ES-I3 (cell line): ENCODE data around the gene CRISP2.

Experiments
- H3K36me3 ChIP-seq: 2 replicates; pipeline ENCODE4 v1.6.1; 2013; ENCODE audit warnings: mild to moderate bottlenecking, low read length, control low read depth, moderate library complexity; ENCODE audit not compliant: insufficient read depth
- H3K4me1 ChIP-seq: 2 replicates; pipeline ENCODE4 v1.6.1; 2013; ENCODE audit warnings: mild to moderate bottlenecking, control low read depth, low read length; ENCODE audit not compliant: insufficient read depth
- H3K9ac ChIP-seq: 2 replicates; pipeline ENCODE4 v1.6.1; 2013; ENCODE audit warnings: low read depth, mild to moderate bottlenecking, low read length, moderate library complexity
- H3K9me3 ChIP-seq: 2 replicates; pipeline ENCODE4 v1.6.1; 2013; ENCODE audit warnings: mild to moderate bottlenecking, low read length, moderate library complexity; ENCODE audit not compliant: control insufficient read depth, insufficient read depth

Gene CRISP2

DNA sequence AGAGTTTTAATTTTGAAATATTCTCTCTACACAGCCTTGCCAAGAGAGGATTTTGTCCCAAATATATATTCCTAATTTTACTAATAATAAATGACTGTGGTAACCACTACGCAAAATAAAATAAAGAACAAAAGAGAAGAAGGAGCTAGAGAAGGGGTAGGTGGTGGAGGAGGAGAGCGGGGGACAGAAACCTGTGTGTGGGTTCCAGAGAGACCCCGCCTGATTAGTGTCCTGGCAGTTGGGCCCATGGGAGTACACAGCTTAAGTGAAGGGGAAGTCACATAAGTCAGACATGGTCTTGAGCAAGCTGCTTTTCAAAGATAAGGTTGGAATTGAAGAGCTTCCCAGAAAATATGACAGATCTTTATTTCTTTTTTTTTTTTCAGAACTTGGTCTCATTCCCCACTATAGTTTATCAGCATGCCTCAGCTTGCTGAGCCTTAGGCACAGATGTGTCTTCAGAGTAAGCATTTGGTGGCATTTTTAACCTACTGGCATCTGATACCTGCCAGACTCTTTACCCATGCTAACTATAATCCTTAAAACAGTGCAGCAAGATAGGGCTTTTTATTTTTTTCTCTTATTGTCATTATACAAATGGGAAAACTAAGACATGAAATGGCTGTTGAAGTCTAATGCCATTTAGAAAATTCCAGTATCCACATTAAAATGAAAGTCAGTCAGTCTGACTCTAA, 67.1 kb downstream of the CRISP2 start:
- Histone ChIP-seq H3K9ac (no peak overlapping the region), H3K9me3 (no peaks in the 10 kb centered on the region), H3K36me3 (no peaks in the 10 kb centered on the region), H3K4me1 (no peaks in the 10 kb centered on the region)

DNA sequence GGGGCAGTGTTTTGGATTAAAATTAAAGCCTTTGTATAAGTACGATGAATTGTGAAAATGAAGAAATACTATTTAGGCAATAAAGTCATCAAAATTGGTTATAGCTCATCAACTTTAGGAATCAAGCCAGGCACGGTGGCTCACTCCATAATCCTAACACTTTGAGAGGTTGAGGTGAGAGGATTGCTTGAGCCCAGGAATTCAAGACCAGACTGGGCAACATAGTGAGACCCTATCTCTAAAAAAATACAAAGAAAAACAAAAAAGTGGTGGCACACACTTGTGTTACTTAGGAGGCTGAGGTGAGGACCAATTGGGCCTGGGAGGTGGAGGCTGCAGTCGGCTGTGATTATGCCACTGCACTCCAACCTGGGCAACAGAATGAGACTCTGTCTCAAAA, 68.2 kb downstream of the CRISP2 start:
- Histone ChIP-seq H3K36me3 (no peaks in the 10 kb centered on the region), H3K9me3 (no peaks in the 10 kb centered on the region), H3K4me1 (no peaks in the 10 kb centered on the region), H3K9ac (no peak overlapping the region)
